Right renal cortex interstitium (tissue), 3 donors: ENCODE results near the gene GPS1. TPM values are rescaled to one million over a fixed set of nuclear protein-coding genes. Genes with fewer than 3 reads are reported as not detected.

Source experiments
- DNase-seq, 3 donors: peaks; one replicate each; pipeline ENCODE4 v3.0.0-alpha.2; 2013; ENCODE audit warnings: low read depth in 3 of 3, low spot score in 2 of 3
- polyA plus RNA-seq, 3 donors: library from polyadenylated mRNA; unstranded; fragments of 120-200 nt; gene quantifications; one replicate each; pipeline ENCODE4 v1.2.1, GENCODE V29; 2013; ENCODE audit not compliant: insufficient read length in 3 of 3

GPS1 gene
- 100 to 1,000 TPM in 2 of 3 donors, 10 to 100 TPM in 1; 96.7 to 104 (median 103) TPM for polyA plus RNA-seq

DNA sequence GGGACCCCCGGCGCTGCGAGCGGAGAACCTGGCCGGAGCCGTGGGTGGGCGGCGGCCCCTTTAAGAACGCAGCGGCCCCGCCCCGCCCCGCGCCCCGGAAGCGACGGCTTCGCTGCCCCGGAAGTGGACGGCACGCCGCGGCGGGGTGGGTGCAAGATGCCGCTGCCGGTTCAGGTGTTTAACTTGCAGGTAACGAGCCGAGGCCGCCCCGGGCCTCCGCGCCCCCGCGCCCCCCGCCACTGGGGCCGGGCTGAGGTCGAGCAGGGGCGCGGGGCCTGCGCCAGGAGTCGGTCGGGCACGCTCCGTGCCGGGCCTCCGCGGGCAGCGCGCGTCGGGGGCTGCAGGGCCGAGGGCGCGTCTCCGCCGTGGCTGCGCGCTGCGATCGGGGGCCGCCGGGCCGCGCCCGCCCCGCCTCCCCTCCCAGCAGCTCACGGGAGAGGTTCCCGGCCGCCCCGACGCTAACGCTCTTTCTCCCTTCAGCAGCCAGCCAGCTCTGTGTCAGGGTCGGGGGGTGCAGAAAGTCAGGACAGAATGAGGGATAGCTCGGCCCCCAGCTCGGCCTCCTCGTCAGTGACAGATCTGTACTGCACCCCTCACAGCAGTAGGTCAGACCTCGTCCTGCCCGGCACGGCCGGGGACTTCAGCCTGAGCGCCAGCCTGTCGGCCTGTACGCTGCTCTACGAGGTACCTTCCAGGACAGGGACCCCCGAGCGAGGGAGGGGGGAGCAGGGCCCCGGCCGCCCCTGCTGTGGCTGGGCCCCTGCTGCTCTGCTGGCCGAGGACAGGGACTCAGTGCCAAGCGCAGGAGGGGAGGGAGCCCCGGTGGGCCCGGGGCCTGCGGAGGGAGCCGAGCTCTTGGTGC lies at the start of gene GPS1, which contains the start of gene RFNG:
Gene GPS1, plus strand, starts transcription at position 123 of the 862 bp plus-strand sequence. Its CDS starts 34 bp downstream, at position 157.
Gene RFNG, minus strand, starts transcription at position 36 of the 862 bp plus-strand sequence. CDS start 45 bp downstream, outside the sequence.
- DNase-seq = no peak

DNA sequence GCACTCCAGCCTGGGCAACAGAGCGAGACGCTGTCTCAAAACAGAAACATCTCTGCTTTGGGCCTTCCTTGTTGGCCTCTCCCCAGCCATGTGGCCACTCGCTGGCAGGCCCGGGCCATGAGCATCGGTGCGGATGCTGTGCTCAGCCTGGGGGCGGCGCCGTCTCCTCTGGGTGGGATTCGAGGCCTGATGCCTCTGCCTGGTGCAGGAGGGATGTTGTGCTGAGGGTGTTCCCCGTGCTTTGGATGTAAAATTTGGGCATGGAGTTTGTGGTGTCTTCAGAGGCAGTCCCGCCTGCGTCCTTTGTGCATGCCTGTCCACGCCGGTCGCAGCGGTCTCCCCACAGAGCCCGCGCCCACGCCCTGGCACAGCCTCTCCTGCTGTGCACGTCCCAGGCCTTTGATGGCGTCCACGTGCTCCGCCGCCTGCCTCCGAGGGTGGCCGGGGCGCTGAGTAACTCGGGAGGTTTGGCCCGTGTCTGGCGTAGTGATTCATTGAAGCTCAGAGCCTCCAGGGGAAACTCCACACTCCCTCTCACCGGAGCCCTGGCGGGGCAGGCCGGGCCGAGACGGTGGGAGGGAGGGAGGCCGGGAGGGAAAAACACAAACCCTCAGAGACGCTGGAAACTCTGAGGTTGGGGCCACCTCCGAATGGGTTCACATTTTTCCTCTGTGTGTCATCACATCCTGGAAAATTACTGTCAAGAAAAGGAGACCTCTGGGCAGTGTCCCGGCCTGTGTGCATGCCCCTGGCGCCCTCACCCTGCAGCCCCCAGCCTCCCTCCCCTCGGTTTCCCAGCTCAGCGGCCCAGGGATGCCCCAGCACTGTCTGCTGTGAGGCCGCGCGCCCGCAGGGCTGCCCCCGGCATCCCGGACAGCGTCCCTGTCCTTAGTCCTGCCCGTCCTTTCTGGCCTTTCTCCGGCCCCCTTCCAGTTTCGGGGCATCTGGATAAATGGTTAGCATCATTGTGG lies 48.0 kb upstream of the GPS1 start:
- no peak for DNase-seq

DNA sequence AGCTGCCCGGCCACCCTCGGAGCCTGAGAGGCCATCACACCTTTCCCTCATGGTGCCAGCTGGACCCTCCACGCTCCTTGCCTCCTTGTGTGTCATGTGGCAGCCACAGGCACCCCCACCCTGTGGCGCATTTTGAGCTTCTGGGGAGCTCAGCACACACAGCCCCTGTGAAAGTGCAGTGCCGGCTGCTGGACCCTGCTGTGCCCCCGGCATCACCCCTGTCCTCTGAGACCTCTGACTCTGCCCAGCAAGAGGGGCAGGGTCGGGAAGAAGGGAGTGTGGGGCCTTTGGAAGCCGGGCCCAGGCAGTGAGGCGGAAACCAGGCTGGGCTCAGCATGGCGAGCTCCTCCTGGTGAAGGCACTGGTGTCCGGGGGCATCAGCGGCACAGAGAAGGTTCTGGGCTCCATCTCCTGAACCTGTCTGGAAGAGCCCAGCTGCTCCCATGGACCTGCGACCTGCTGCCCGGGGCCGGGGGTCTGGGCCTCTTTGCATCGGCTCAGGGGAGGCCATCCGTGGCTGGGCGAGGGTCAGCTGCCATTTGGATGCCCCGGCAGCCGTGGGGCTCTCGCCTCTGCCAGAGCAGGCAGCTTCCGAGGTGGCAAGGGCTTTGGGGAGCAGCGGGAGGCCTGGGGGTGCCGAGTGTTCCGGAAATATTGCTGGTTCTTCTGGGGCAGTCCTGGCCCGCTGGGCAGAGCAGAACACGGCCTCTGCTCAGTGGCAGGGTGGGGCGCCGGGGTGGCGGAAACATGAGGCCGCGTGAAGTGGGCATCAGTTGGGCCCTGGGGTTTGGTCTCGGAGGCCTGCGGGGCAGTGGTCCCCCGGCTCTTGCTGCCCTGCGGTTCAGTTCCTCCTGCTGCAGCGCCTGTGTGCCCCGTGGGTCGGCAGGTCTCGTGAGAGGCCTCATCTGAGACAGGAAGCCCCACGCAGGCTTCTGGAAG lies 46.9 kb upstream of the GPS1 start:
- DNase-seq = no peak

DNA sequence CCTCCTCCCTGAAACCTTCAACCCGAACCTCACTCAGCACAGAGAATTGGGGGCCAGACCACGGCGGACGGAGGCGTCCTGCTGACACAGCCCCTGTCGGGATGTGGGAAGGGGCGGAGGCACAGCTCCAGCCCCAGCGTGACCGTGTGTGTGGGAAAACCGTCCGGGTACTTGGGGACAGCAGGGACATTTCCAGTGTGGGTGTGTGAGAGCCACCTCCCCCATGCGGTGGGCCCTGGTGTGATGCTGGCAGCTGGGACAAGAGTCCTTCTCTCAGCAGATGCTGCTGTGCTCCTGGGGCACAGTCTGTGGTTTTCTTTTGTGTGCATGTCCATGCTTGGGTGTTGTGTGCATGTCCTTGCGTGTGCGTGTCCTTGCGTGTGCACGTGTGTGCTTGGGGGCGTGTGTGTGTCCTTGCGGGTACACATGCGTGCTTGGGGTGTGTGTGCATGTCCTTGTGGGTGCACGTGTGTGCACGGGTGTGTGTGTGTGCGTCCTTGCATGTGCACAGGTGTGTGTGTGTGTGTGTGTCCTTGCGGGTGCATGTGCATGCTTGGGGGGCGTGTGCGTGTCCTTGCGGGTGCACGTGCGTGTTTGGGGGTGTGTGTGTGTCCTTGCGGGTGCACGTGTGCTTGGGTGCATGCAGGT lies 45.9 kb upstream of the GPS1 start:
- DNase-seq = no peak

DNA sequence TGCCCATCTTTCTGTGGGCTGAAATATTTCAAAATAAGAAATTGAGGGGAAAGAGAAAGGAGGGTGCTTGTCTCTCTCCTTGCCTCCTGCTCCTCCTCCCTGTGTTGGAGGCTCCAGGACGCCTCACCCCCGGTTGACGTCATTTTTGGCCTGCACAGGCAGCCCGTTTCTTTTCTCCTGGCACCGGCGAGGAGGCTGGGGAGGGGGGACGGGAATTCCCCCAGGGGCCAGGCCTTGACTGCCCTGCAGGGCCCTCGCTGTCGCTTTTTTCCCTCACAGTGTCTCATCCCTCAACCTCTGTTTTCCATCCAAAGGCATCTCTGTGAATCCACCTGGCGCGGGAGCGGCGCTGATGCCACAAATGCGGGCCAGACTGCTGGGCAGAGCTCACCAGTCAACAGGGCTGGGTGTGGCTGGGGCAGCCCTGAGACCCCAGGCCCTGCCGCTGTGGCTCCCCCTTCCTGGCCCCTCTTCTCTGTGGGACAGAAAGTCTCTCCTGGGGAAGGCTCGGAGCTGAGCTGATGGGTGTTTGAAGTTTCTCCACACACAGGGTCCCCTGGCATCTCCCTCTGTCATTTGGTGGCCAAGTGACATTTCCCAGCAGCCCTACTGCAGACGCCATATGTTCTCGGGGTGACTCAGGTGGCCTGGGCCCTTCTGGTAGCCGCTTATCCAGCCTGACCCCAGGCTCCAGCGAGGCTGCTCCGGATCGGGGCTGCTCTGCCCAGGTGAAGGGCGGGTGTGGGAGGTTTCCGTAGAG lies 45.0 kb upstream of the GPS1 start:
- DNase-seq = no peak

DNA sequence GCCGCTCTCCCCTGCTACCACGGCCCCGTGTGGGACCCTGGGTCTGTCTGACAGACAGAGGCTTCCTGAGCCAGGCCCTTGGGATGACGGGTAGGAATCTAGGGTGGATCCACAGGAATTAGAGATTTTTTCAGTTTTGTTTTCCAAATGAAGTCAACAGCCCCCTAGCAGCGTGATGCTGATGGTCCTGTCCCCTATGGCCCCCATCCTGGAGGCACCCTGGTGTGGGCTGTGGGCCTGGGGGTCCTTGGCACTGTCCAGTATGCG lies 44.5 kb upstream of the GPS1 start:
- no peak for DNase-seq

DNA sequence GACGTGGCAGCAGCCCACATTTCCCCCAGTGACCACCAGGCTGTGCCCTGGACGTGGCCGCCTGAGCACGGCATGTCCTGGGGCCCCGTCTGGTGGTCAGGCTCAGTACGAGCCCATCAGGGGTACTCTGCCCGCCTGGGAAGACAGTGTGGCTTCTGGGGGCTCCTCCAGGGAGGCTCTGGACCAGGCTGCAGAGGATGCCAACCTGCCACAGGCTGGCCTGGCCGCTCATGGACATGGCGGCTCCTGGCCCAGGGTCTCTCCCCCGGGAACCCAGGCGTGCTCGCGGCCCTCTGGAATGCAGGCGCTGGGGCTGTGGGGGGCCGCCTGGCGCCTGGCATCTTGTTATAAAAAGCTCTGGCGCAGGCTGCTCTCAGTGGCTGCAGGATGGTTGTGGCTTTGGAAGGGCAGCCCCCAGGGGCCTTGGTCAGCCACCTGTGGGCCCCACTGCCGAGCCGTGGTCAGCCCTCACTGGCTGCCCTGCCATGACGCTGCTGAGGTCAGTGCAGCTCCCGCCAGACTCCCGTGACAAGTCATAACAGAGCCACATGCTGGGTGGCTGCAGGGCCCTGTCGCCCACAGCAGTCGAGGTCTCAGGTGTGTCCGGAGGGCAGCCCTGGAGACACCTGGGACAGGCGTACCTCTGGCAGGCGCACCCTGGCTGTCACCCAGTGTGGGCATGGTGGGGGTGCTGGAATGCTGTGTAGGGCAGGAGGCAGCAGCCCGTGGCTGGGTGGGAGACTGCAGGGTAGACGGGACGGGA lies 44.0 kb upstream of the GPS1 start:
- no peak for DNase-seq

DNA sequence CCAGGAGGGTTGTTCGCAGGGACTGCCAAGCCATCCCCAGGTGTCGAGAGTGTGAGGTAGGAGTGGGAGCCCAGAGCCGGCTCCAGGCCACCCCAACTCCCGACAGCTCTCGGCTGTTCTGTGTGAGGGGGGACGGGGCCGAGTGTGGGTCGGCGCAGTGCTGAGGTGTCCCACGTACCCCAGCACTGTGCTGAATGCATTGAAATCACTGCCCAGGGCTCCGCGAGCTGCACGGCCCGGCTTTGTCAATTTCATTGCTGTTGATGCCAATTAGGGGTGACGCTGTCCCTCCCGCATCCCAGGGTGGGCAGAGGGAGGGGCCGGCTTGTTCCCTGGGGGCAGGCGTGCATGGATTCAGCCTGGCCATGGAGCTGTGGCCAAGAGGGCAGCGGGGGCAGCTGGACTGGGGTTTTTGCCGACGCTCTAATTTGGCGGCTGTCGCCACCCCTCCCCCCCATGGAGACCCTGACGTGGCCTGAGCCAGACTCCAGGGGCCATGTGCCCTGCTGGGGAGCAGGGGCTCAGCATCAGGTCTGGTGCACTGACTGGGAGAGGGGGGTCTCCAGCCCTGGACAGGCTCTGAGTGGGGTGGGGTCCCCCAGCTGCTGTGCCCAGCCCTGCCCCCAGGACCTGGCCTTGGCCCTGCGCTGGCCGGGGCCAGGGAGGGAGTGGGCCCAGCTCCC lies 43.3 kb upstream of the GPS1 start:
- DNase-seq = no peak

DNA sequence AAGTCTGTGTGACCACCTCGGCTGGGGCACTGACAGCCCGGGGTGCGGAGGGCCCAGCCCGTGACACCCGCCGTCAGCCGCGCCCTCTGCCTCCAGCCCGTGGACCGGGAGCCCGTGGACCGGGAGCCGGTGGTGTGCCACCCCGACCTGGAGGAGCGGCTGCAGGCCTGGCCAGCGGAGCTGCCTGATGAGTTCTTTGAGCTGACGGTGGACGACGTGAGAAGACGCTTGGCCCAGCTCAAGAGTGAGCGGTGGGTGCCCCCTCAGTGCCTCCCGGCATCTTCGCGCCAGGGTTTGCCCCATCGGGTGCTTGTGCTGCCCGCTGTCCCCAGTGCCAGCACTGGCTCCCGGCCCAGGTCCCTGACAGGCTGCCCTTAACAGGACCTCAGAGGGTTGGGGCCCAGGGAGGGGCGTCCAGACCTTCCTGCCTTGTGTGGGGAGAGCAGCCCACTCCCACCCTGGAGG lies 42.7 kb upstream of the GPS1 start:
- DNase-seq = no peak

DNA sequence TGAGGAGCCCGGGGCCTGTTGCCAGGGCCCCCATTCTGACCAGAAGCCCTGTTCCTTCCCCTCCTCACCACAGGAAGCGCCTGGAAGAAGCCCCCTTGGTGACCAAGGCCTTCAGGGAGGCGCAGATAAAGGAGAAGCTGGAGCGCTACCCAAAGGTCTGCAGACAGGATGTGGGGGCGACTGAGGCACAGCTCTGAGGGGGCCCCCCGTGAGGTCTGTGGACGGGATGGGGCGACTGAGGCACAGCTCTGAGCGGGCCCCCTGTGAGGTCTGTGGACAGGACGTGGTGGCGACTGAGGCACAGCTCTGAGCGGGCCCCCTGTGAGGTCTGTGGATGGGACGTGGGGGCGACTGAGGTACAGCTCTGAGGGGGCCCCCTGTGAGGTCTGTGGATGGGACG lies 42.3 kb upstream of the GPS1 start:
- no peak for DNase-seq

DNA sequence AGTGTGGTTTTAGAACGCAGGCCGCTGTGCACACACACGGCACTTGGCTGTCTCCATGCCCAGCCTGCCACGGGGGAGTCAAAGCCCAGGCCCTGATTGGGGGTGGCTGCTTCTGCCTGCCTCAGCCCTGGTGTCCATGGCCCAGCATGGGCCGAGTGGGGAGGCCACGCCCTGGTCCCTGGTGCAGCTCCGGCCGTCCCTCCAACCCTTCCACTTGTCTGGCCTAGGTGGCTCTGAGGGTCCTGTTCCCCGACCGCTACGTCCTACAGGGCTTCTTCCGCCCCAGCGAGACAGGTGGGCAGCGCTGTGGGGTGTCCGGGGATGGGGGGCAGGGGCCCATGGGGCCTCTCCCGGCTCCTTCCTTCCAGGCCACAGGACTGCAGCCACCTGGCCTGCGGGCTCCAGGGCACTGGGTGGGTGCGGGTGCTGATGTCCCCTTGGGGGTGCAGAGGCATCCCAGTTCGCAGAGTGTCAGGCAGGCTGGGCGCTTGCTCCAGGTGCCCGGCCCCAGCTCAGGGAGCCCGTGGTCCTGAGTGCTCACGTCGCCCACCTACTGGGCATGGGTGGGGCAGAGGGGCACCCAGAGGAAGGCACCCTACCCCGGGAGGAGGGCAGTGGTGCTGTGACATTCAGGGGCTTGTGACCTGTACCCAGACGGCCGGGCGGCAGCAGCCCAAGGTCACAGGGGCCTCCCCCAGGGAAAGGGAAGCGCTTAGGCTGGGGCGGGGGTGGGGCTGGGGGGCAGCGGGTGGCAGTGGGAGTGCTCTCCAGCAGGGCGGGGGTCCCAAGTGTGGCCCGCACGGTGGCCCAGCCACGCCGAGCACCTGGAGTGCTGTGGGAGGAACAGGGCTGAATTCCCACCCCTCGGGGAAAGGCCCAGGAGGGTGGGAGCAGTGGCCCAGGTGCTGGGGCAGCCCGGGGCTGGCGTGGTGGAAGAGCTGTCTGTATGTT lies 40.8 kb upstream of the GPS1 start:
- no peak for DNase-seq

DNA sequence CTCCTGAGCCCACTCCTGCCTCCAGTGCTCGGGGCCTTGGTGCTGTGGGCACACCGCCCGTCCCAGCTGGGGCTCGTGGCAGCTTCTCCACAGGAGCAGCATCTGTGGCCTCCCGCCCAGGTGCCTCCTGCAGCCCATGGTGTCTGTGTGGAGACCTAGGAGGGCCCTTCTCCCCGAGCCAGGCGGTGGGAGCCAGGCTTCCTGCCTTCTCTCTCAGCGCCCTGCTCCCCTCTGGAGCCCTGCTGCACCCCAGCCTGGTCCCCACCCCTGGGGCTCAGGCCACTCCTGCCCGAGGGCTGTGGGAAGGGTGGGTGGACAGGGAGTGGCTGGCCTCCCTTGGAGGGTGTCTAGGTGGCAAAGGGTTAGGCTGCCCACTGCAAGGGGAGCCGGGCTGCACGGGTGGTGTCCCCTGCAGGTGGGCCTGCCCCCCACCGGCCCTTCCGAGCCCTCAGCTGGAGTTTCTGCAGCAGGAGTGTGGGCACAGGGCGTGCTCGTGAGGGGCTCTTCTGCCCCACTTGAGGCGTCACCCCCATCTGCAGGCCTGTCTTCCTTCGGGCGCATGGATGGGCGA lies 40.0 kb upstream of the GPS1 start:
- no peak for DNase-seq

DNA sequence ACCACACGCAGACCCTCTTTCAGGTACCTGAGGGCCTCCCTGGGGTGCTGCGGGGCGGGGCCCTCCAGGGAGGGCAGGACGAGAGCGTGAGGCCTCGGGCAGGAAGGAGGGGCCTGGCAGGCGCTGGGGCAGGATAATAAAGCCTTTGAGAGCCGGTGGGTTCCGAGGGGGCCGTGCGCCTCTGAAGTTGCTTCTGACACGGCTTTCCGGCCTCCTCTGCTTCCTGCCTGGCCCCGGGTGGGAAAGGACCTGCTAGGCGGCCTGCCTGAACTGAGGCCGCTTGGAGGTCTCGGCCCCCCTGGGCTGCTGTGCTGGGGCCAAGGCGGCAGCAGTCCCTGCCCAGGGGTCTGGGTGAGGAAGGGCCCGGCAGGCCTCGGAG lies 39.4 kb upstream of the GPS1 start:
- DNase-seq = no peak

DNA sequence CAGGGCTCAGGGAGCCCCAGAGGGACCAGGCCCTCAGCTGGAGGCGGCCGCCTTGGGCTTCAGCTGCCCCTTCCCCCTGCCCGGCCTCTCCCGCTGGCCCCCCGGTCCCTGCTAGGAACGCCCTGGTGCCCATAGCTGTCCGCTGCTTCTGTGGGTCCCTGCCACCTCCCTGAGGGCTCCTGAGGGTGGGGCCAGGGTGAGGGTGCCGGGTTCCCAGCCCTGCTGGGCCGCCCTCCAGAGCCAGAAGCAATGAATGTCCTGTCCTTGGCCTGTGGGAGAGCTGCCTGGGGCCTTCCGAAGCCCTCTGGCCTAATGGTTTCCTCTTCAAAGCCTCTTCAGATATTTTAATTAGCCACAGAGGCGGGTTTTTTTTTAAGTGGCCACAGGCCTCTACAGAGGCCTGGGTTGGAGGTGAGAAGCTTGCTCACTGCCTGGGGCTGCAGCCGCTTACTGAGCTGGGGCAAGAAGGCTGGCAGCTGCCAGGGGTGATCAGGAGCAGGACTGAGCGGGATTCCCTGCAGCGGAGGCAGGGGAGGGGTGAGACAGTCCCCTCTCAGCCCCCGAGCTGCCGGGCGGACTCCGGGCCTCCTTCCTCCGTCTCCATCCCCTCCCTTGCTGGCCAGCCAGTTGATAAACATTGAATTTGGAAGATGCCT lies 38.9 kb upstream of the GPS1 start:
- DNase-seq = no peak

DNA sequence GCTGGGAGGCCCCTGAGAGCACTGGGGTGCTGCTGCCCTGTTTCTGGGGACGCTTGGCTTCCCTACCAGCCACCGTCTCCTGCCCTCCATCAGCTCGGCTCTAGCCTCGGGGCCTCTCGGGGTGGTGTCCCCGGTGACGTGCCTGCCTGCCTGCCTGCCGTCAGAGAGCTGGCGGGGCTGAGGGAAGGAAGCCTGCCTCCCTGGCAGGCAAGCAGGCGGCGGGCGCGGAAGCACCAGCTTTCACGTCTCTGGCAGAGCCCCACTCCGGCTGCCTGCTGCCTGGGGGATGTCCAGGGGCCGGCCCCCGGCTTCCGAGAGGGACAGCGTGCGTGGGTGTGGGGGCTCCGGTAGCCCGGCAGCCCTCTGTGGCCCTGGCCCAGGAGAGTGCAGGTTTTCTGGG lies 38.4 kb upstream of the GPS1 start:
- DNase-seq = no peak

DNA sequence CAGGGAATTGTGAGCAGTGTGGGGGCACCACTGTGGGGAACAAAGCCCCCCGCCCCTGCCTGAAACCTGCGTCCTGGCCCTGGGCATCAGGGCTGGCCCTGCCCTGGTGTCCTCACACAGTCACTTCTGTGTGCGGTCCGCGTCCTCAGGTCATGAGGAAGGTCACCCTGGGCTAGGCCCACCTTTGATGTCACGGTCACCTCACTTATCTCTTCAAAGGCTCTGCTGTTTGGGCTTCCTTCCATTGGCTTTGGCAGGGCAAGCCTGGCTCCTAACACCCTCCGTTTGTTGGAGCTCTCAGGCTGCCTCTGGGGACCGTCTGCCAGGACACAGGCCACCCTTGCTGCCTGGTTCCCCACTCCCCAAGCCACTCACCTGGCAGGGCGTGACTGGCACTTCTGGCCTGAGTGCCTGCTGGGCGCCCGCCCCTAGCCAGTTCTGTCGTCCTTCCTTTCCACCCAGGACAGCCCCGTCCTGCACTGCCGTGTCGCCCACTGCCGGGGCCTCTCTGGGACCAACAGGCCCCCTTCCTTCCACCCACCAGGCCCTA lies 37.9 kb upstream of the GPS1 start:
- no peak for DNase-seq
